GM13976 (cell line): ENCODE results near the gene ATF6B.

Source experiments
- DNase-seq: peaks from one replicate; pipeline ENCODE4 v3.0.0; 2012; ENCODE audit warnings: low spot score
- in situ Hi-C: fragments of 300-500 bp; cut with MboI; formaldehyde crosslinking; loops from one replicate; pipeline ENCODE4 v1.12.0; 2022; ENCODE audit warnings: low sequenced_read_pairs, mixed read lengths, inconsistent platforms; ENCODE audit not compliant: unreplicated experiment
- TF ChIP-seq, protein P1 (sequence below): IDR thresholded peaks from 2 replicates; pipeline ENCODE4 v1.5.1; 2012; ENCODE audit warnings: borderline replicate concordance, mild to moderate bottlenecking; ENCODE audit not compliant: insufficient read depth; ENCODE audit errors: extremely low read depth, missing control alignments, control extremely low read depth

Gene ATF6B

DNA sequence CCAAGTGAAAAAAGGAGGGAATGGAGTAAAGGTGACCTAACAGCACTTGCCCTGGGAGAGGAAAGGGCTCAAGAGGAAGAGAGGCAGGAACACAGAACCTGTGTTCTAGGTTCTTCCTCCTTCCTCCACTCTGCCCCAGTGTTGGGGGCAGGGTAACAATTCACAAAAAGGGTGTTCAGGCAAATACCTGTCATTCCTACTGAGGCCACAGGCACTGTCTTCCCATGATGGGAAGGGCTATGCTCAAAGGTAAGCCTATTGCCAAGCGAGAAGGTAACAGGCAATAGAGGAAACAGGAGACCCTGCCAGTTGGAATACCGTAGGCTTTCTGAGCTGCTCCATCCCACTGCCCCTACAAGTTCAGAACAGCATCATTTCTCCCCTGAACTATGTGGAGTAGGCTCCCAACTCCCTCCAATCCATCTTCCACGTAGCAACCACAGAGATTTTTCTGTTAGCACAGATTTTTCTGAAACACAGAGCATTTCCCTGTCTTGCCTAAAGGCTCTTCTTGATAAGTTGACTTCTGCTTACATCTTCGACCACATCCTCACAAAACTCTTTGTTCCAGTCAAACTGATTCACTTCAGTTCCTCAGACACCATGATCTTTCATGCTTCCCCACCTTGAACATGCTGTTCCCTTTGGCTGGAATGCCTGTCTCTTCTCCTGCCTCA lies 45.1 kb upstream of the ATF6B start:
- in situ Hi-C loops, result no loop called here
- no peak for DNase-seq
- TF ChIP-seq, protein P1, sequence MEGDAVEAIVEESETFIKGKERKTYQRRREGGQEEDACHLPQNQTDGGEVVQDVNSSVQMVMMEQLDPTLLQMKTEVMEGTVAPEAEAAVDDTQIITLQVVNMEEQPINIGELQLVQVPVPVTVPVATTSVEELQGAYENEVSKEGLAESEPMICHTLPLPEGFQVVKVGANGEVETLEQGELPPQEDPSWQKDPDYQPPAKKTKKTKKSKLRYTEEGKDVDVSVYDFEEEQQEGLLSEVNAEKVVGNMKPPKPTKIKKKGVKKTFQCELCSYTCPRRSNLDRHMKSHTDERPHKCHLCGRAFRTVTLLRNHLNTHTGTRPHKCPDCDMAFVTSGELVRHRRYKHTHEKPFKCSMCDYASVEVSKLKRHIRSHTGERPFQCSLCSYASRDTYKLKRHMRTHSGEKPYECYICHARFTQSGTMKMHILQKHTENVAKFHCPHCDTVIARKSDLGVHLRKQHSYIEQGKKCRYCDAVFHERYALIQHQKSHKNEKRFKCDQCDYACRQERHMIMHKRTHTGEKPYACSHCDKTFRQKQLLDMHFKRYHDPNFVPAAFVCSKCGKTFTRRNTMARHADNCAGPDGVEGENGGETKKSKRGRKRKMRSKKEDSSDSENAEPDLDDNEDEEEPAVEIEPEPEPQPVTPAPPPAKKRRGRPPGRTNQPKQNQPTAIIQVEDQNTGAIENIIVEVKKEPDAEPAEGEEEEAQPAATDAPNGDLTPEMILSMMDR, result no peak

DNA sequence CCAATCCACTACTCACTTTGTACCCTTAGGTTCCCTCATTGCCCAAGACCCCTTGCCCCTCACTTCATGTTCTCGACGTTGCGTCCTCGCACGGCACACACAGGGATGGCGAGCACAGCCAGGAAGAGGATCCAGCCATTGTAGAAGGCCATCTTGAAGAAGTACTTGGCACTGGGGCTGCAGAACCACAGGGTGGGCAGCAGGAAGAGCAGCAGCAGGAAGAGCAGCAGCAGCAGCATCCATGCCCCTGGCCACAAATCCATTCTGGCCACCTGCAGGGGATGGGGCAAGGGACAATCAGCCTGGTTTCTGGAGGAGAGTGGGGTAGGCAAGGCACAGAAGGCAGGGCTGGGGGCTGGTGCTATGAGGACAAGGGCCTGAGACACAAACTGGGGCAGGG lies 43.2 kb upstream of the ATF6B start:
- in situ Hi-C loops, result no loop called here
- no peak for DNase-seq
- TF ChIP-seq, protein P1, result no peak

DNA sequence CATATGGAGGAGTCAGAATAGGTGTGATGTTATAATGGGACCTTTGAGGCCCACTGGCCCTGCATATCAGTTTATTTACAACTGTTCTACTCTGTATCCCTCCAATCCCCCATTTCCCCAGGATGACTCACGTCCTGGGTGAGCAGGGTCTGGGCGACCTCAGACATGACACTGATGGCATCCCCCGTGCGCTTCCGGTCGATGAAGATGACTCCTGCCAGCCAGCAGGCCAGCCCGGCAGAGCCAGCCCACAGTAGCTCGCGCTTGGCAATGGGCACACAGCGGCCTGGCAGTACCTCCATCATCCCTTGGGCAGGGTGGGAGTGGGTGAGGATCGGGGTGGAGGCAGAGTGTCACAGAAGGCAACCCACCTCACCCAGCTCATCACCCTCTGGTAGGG lies 42.2 kb upstream of the ATF6B start:
- in situ Hi-C loops, result no loop called here
- DNase-seq, result no peak
- TF ChIP-seq, protein P1, result no peak

DNA sequence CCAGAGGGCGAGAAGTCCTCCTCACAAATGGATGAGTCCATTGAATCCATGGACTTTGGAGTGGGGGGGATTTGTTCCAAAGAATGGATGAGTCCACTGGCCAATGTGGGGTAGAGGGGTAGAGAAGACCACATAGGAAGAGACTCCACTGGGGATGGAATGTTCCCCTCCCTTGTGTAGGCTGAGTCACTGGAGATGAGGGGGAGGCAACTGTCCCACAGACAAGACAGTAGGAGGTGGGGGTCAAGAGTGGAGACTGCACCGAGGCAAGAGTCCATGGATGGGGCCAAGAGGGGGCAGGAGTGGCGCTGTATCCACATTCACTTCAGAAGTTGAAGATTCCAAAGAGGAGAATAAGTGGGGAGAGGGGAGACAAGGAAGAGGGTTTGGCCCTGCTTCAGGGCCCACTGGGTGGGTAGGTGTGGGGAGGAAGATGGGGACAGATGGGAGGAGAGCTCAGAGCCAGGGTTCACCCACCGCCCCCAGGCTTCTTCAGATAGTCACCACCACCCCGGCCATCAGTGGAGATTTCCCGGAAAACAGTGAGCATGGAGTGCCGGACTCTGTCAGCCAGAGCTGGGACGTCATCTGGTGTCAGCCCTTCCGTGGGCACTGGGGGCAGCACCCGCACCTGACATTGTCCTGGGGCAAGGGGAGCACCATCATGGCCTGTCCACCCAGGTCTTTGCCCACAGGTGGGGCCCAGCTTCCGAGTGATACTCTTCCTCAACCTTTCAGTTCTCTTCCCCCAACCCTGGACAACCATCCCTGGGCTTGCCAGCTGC lies 41.0 kb upstream of the ATF6B start:
- TF ChIP-seq, protein P1, result no peak
- no peak for DNase-seq
- in situ Hi-C loops, result no loop called here

DNA sequence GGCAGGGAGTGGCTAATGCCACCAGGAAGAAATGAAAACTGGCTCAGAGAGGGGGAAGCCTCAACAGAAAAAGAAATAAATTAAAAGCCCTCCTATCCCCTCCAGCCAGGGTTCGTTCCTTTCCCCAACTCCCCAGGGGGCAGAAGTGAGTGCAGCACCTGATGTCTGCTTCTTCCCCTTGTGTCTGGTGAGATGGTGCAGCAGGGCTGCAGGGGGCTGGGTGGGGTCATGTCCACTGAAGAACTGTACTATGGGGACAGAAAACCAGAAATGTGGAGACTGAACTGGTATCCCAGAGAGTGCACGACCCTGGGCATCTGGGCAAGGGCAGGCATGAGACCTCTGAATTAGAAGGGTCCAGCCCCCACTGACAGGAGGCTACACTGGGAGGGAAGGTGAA lies 40.3 kb upstream of the ATF6B start:
- in situ Hi-C loops, result no loop called here
- TF ChIP-seq, protein P1, result no peak
- no peak for DNase-seq

DNA sequence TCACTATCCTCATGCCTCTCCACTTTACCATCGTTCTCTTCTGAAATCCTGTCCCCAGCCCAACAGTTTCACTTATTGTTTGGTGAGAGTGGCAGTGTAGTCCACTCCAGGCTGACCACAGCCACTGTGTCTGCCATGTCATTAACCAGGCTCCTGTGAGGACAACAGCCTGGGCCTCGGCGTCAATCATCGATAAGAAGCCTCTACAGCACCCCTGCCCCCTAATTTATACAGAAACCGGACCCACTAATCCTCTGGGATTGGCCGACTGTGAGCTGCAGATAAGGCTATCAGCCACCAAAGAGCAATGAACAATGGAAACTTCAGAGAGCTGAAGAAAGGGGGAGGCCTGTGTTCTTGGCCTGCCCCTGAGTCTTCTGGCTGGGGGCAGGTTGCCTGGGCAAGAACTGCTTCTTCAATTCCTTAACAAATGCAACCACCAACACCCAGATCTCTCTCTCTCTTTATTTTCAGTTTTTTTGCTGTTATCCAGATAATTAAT lies 39.8 kb upstream of the ATF6B start:
- in situ Hi-C loops, result no loop called here
- TF ChIP-seq, protein P1, result no peak
- no peak for DNase-seq
